Measurements from ENCODE around the gene SYP.

The SYP gene

DNA sequence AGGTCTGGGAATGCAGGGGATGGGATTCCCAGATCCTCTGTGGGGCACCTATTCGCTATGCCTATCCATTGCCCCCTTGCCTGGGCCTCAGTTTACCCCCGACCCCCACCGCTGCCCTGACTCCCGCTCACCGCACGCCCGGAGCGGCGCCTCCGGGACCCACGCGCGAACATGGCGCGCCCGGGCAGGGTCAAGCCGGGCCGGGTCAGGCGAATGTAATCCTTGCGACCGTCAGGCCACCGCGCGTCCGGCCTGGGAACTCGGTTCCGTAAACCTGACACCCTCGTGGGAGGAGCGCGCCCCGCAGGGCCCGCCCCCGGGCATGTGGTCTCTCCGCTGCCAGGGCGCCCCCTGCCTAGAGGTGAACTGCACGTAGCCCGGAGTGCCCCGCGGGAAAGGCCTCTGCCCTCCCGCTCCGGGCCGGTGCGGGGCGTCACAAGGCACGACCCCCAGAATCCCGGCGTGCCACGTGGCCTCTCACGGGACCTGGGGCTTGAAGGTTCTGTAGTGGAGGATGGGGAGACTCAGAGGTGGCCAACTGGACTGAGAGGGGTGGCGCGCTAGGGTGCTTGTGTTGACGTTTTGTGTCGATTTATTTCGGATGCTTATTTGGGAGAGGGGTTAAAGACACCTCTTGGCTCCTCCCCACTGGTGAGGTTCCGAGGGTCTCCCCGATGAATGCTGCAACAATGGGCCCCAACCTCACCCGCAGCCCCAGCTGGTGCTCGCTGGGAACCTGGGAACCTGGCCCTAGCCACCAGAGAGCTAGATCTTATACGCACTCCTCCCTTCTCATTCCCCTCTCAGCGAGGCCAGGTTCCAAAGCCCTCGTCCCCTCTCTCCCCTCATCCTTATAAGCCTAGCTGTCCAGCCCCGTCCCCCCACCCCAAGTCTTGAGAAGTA lies 13.6 kb downstream of the SYP start, which contains the start of gene PRICKLE3 (continued):
- TF ChIP-seq, protein P1, sequence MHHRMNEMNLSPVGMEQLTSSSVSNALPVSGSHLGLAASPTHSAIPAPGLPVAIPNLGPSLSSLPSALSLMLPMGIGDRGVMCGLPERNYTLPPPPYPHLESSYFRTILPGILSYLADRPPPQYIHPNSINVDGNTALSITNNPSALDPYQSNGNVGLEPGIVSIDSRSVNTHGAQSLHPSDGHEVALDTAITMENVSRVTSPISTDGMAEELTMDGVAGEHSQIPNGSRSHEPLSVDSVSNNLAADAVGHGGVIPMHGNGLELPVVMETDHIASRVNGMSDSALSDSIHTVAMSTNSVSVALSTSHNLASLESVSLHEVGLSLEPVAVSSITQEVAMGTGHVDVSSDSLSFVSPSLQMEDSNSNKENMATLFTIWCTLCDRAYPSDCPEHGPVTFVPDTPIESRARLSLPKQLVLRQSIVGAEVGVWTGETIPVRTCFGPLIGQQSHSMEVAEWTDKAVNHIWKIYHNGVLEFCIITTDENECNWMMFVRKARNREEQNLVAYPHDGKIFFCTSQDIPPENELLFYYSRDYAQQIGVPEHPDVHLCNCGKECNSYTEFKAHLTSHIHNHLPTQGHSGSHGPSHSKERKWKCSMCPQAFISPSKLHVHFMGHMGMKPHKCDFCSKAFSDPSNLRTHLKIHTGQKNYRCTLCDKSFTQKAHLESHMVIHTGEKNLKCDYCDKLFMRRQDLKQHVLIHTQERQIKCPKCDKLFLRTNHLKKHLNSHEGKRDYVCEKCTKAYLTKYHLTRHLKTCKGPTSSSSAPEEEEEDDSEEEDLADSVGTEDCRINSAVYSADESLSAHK (tag by site-specific recombination; IDR thresholded peaks at IDR 0.05) = no peak
- no peak for TF ChIP-seq ZNF248 (tag by site-specific recombination; IDR thresholded peaks at IDR 0.05)
- TF ChIP-seq, protein P2, sequence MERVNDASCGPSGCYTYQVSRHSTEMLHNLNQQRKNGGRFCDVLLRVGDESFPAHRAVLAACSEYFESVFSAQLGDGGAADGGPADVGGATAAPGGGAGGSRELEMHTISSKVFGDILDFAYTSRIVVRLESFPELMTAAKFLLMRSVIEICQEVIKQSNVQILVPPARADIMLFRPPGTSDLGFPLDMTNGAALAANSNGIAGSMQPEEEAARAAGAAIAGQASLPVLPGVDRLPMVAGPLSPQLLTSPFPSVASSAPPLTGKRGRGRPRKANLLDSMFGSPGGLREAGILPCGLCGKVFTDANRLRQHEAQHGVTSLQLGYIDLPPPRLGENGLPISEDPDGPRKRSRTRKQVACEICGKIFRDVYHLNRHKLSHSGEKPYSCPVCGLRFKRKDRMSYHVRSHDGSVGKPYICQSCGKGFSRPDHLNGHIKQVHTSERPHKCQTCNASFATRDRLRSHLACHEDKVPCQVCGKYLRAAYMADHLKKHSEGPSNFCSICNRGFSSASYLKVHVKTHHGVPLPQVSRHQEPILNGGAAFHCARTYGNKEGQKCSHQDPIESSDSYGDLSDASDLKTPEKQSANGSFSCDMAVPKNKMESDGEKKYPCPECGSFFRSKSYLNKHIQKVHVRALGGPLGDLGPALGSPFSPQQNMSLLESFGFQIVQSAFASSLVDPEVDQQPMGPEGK (tag by site-specific recombination; IDR thresholded peaks at IDR 0.05) = peak; percentile 89
- TF ChIP-seq, protein P3, sequence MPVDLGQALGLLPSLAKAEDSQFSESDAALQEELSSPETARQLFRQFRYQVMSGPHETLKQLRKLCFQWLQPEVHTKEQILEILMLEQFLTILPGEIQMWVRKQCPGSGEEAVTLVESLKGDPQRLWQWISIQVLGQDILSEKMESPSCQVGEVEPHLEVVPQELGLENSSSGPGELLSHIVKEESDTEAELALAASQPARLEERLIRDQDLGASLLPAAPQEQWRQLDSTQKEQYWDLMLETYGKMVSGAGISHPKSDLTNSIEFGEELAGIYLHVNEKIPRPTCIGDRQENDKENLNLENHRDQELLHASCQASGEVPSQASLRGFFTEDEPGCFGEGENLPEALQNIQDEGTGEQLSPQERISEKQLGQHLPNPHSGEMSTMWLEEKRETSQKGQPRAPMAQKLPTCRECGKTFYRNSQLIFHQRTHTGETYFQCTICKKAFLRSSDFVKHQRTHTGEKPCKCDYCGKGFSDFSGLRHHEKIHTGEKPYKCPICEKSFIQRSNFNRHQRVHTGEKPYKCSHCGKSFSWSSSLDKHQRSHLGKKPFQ (tag by site-specific recombination; IDR thresholded peaks at IDR 0.05) = no peak
- TF ChIP-seq, protein P4, sequence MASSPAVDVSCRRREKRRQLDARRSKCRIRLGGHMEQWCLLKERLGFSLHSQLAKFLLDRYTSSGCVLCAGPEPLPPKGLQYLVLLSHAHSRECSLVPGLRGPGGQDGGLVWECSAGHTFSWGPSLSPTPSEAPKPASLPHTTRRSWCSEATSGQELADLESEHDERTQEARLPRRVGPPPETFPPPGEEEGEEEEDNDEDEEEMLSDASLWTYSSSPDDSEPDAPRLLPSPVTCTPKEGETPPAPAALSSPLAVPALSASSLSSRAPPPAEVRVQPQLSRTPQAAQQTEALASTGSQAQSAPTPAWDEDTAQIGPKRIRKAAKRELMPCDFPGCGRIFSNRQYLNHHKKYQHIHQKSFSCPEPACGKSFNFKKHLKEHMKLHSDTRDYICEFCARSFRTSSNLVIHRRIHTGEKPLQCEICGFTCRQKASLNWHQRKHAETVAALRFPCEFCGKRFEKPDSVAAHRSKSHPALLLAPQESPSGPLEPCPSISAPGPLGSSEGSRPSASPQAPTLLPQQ (tag by site-specific recombination; IDR thresholded peaks at IDR 0.05) = no peak
- TF ChIP-seq ZFP3 (tag by site-specific recombination; IDR thresholded peaks at IDR 0.05; ENCODE audit: low read depth) = no peak
- TF ChIP-seq HIC1 (tag by site-specific recombination; IDR thresholded peaks at IDR 0.05) = peak; percentile 94
- no peak for TF ChIP-seq ZFP41 (tag by site-specific recombination; IDR thresholded peaks at IDR 0.05; ENCODE audit: borderline replicate concordance)
- TF ChIP-seq ZFP37 (tag by site-specific recombination; IDR thresholded peaks at IDR 0.05) = no peak; the same call in 1 of the 2 replicates
- no peak for TF ChIP-seq ZNF169 (tag by site-specific recombination; IDR thresholded peaks at IDR 0.05)
- 0 out of 2 replicates have a peak, but pooled peaks have one; percentile 13 for TF ChIP-seq WT1 (tag by site-specific recombination; IDR thresholded peaks at IDR 0.05)
- no peak for TF ChIP-seq ZNF221 (tag by site-specific recombination; IDR thresholded peaks at IDR 0.05; ENCODE audit: borderline replicate concordance)
- TF ChIP-seq ZNF223 (tag by site-specific recombination; IDR thresholded peaks at IDR 0.05) = no peak
- TF ChIP-seq MZF1 (tag by site-specific recombination; IDR thresholded peaks at IDR 0.05; ENCODE audit: borderline replicate concordance) = no peak
- TF ChIP-seq ZNF843 (tag by site-specific recombination; IDR thresholded peaks at IDR 0.05) = no peak
- TF ChIP-seq ZNF670 (tag by site-specific recombination; IDR thresholded peaks at IDR 0.05; ENCODE audit: low read depth) = no peak
- no peak for TF ChIP-seq ZNF623 (tag by site-specific recombination; IDR thresholded peaks at IDR 0.05)
- no peak for TF ChIP-seq ZNF837 (tag by site-specific recombination; IDR thresholded peaks at IDR 0.05)
- TF ChIP-seq, protein P5, sequence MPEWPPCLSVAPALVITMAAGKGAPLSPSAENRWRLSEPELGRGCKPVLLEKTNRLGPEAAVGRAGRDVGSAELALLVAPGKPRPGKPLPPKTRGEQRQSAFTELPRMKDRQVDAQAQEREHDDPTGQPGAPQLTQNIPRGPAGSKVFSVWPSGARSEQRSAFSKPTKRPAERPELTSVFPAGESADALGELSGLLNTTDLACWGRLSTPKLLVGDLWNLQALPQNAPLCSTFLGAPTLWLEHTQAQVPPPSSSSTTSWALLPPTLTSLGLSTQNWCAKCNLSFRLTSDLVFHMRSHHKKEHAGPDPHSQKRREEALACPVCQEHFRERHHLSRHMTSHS (tag by site-specific recombination; IDR thresholded peaks at IDR 0.05) = no peak
- no peak; the same call in 1 of the 2 replicates for TF ChIP-seq ZNF600 (tag by site-specific recombination; IDR thresholded peaks at IDR 0.05)
- TF ChIP-seq SCRT1 (tag by site-specific recombination; IDR thresholded peaks at IDR 0.05; ENCODE audit: borderline replicate concordance) = no peak
- TF ChIP-seq ZNF510 (tag by site-specific recombination; IDR thresholded peaks at IDR 0.05; ENCODE audit: insufficient replicate concordance) = no peak
- peak; percentile 63; the same call in 1 of the 2 replicates for TF ChIP-seq ZNF2 (tag by site-specific recombination; IDR thresholded peaks at IDR 0.05)
- TF ChIP-seq ZSCAN23 (tag by site-specific recombination; IDR thresholded peaks at IDR 0.05) = no peak
- TF ChIP-seq HOXA7 (CRISPR knock-in tag; IDR thresholded peaks at IDR 0.05; ENCODE audit: borderline replicate concordance) = no peak
- peak; percentile 34; the same call in 1 of the 2 replicates for TF ChIP-seq ZNF629 (tag by site-specific recombination; IDR thresholded peaks at IDR 0.05)
- no peak for TF ChIP-seq FEZF1 (tag by site-specific recombination; IDR thresholded peaks at IDR 0.05)
- no peak for TF ChIP-seq ZNF157 (tag by site-specific recombination; IDR thresholded peaks at IDR 0.05)
- no peak for TF ChIP-seq ZNF426 (tag by site-specific recombination; IDR thresholded peaks at IDR 0.05)
